H9 (cell line): ENCODE data around the gene HYI. TPM values are rescaled to one million over a fixed set of nuclear protein-coding genes. Genes with fewer than 3 reads are reported as not detected.
"Not testable (repeated sequence)": the region's sequence is repeated elsewhere in the genome, so short reads cannot be mapped to it uniquely, and the experiment has no call there.

ENCODE experiments used
- DNase-seq: peaks from one replicate; pipeline ENCODE4 v3.0.0-alpha.2; 2017
- H2AFZ ChIP-seq: one replicate; pipeline ENCODE4 v1.6.1; 2013; ENCODE audit warnings: mild to moderate bottlenecking, low read length, control low read depth, moderate library complexity
- H2AK5ac ChIP-seq: 2 replicates; pipeline ENCODE4 v1.6.1; 2013; ENCODE audit warnings: low read length, control low read depth, mixed read lengths; ENCODE audit not compliant: insufficient read length
- H2BK120ac ChIP-seq: one replicate; pipeline ENCODE4 v1.6.1; 2013; ENCODE audit warnings: low read depth, mild to moderate bottlenecking, low read length, control low read depth, inconsistent platforms; ENCODE audit not compliant: poor library complexity, severe bottlenecking
- H2BK12ac ChIP-seq: 2 replicates; pipeline ENCODE4 v1.6.1; 2013; ENCODE audit warnings: low read length, control low read depth, mixed read lengths, low read depth; ENCODE audit not compliant: insufficient read length
- H2BK15ac ChIP-seq: 2 replicates; pipeline ENCODE4 v1.6.1; 2013; ENCODE audit warnings: low read depth, low read length, control low read depth
- H2BK20ac ChIP-seq: one replicate; pipeline ENCODE4 v1.6.1; 2013; ENCODE audit warnings: low read depth, mild to moderate bottlenecking, low read length, control low read depth, inconsistent platforms; ENCODE audit not compliant: poor library complexity, severe bottlenecking
- H2BK5ac ChIP-seq: 2 replicates; pipeline ENCODE4 v1.6.1; 2013; ENCODE audit warnings: low read length, control low read depth, mixed read lengths; ENCODE audit not compliant: insufficient read length
- H3K14ac ChIP-seq: 2 replicates; pipeline ENCODE4 v1.6.1; 2013; ENCODE audit warnings: low read length, control low read depth; ENCODE audit not compliant: insufficient read depth
- H3K18ac ChIP-seq: 2 replicates; pipeline ENCODE4 v1.6.1; 2013; ENCODE audit warnings: low read depth, mild to moderate bottlenecking, mixed read lengths, low read length, control low read depth; ENCODE audit not compliant: insufficient read length
- H3K23ac ChIP-seq: 2 replicates; pipeline ENCODE4 v1.6.1; 2013; ENCODE audit warnings: low read length, control low read depth, mixed read lengths, low read depth; ENCODE audit not compliant: insufficient read length
- H3K23me2 ChIP-seq: 2 replicates; pipeline ENCODE4 v1.6.1; 2013; ENCODE audit warnings: low read depth, mild to moderate bottlenecking, mixed read lengths, low read length, control low read depth; ENCODE audit not compliant: insufficient read length, poor library complexity, severe bottlenecking
- H3K27ac ChIP-seq: 2 replicates; pipeline ENCODE4 v1.5.1; 2013; ENCODE audit warnings: low read length, control low read depth, mixed read lengths, low read depth; ENCODE audit not compliant: insufficient read length
- H3K27me3 ChIP-seq: 2 replicates; pipeline ENCODE4 v1.6.1; 2013; ENCODE audit warnings: low read length, control low read depth, inconsistent platforms; ENCODE audit not compliant: insufficient read depth
- H3K4ac ChIP-seq: 2 replicates; pipeline ENCODE4 v1.6.1; 2013; ENCODE audit warnings: low read depth, mild to moderate bottlenecking, control low read depth, inconsistent platforms, low read length, moderate library complexity
- H3K4me1 ChIP-seq: 2 replicates; pipeline ENCODE4 v1.6.1; 2013; ENCODE audit warnings: low read length, control low read depth, inconsistent platforms; ENCODE audit not compliant: insufficient read depth
- H3K4me2 ChIP-seq: 2 replicates; pipeline ENCODE4 v1.6.1; 2013; ENCODE audit warnings: low read length, control low read depth, mixed read lengths; ENCODE audit not compliant: insufficient read length, insufficient read depth
- H3K56ac ChIP-seq: 2 replicates; pipeline ENCODE4 v1.6.1; 2013; ENCODE audit warnings: low read depth, mild to moderate bottlenecking, mixed read lengths, low read length, control low read depth; ENCODE audit not compliant: insufficient read length
- H3K79me1 ChIP-seq: 2 replicates; pipeline ENCODE4 v1.6.1; 2013; ENCODE audit warnings: low read depth, mild to moderate bottlenecking, moderate library complexity, low read length, control low read depth, inconsistent platforms; ENCODE audit not compliant: insufficient read depth, poor library complexity, severe bottlenecking
- H3K79me2 ChIP-seq: 2 replicates; pipeline ENCODE4 v1.6.1; 2013; ENCODE audit warnings: low read length, control low read depth, inconsistent platforms; ENCODE audit not compliant: insufficient read depth
- H3K9ac ChIP-seq: 2 replicates; pipeline ENCODE4 v1.6.1; 2013; ENCODE audit warnings: low read length, control low read depth, mixed read lengths; ENCODE audit not compliant: insufficient read length; ENCODE audit errors: extremely low read depth
- H3K9me3 ChIP-seq: one replicate; pipeline ENCODE4 v1.6.1; 2013; ENCODE audit warnings: low read depth, low read length, inconsistent platforms; ENCODE audit not compliant: control insufficient read depth
- H3T11ph ChIP-seq: one replicate; pipeline ENCODE4 v1.6.1; 2013; ENCODE audit warnings: mild to moderate bottlenecking, low read length, control low read depth, inconsistent platforms
- H4K20me1 ChIP-seq: one replicate; pipeline ENCODE4 v1.6.1; 2013; ENCODE audit not compliant: control insufficient read depth, insufficient read length, insufficient read depth
- H4K5ac ChIP-seq: 2 replicates; pipeline ENCODE4 v1.6.1; 2013; ENCODE audit warnings: low read depth, mild to moderate bottlenecking, mixed read lengths, low read length, control low read depth; ENCODE audit not compliant: insufficient read length
- H4K8ac ChIP-seq: replicated peaks from 2 replicates; pipeline ENCODE4 v1.6.1; 2013; ENCODE audit warnings: low read length, control low read depth, mixed read lengths, low read depth; ENCODE audit not compliant: insufficient read length
- H4K91ac ChIP-seq: 2 replicates; pipeline ENCODE4 v1.6.1; 2013; ENCODE audit warnings: low read depth, mild to moderate bottlenecking, moderate library complexity, mixed read lengths, low read length, control low read depth; ENCODE audit not compliant: insufficient read length
- H3K27ac Mint-ChIP-seq, 3 experiments: 2 replicates in 2 of 3; 3 replicates in 1 of 3; pipeline ENCODE4 v1.8.0; 2020 to 2021; ENCODE audit warnings: mixed read lengths in 3 of 3, mild to moderate bottlenecking in 1 of 3, moderate library complexity in 1 of 3
- H3K27me3 Mint-ChIP-seq: 2 replicates; pipeline ENCODE4 v1.8.0; 2021; ENCODE audit warnings: low read depth, mild to moderate bottlenecking, moderate library complexity, mixed read lengths
- H3K36me3 Mint-ChIP-seq, 3 experiments: 2 replicates in 2 of 3; 3 replicates in 1 of 3; pipeline ENCODE4 v1.8.0; 2020 to 2021; ENCODE audit warnings: low read depth in 3 of 3, mixed read lengths in 3 of 3; ENCODE audit not compliant: insufficient read depth in 1 of 3
- H3K4me1 Mint-ChIP-seq, 2 experiments: 2 replicates each; pipeline ENCODE4 v1.8.0; 2020; ENCODE audit warnings: mixed read lengths in 2 of 2
- H3K4me3 Mint-ChIP-seq, 2 experiments: 2 replicates in 1 of 2; 3 replicates in 1 of 2; pipeline ENCODE4 v1.8.0; 2020 to 2021; ENCODE audit warnings: mild to moderate bottlenecking in 2 of 2, mixed read lengths in 2 of 2, moderate library complexity in 1 of 2
- H3K9me3 Mint-ChIP-seq, 2 experiments: 2 replicates in 1 of 2; 3 replicates in 1 of 2; pipeline ENCODE4 v1.8.0; 2020; ENCODE audit warnings: mild to moderate bottlenecking in 2 of 2, mixed read lengths in 2 of 2, moderate library complexity in 1 of 2
- CTCF ChIP-seq: fragments of 200-600 bp; sonication (generic); conservative IDR thresholded peaks from 3 replicates; pipeline ENCODE4 v1.8.0; 2021; ENCODE audit warnings: antibody characterized with exemption, mild to moderate bottlenecking
- WGBS: extraction: QIAGEN DNeasy Blood & Tissue Kit; methylation state at CpG from one replicate; pipeline ENCODE4 v1.1.7; 2013; ENCODE audit warnings: missing lambda C conversion rate, low lambda C conversion rate, mixed read lengths; ENCODE audit not compliant: insufficient read length; ENCODE audit errors: extremely low coverage; 5-methylcytosine and 5-hydroxymethylcytosine counted together
- total RNA-seq: library from RNA; stranded (reverse); gene quantifications from 2 replicates; pipeline ENCODE4 v1.2.1, GENCODE V29; 2021

Gene HYI
- total RNA-seq, 1 experiment from 2014 or later: 16.1 TPM

DNA sequence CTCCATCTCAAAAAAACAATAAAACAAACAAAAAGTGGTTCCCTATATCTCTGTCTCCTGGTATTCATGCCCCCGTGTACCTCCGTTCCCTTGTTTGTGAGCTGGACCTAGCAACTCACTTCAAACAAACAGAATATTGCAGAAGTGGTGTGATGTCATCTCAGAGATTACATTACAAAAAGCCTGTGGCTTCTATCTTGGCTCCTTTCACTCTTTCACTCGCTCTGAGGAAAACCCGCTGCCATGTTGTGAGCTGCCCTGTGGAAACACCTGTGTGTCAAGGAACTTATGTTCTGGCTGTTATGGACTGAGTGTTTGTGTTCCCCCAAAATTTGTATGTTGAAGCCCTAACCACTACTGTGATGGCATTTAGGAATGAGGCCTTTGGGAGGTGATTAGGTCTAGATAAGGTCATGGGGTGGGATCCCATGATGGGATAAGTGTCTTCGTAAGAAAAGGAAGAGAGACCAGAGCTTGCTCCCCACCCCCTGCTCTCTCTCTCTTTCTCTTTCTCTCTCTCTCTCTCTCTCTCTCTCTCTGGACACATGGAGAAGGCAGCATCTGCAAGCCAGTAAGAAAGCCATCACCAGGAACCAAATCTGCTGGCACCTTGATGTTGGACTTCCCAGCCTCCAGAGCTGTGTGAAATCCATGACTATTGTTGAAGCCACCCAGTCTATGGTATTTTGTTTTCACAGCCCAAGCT lies 7.4 kb upstream of the HYI start:
- Histone ChIP-seq H2BK15ac (no peak overlapping the region), H3K23me2 (no peaks in the 10 kb centered on the region), H3K4me2 (no peak overlapping the region), H3K27ac (no peak overlapping the region), H3K79me2 (no peaks in the 10 kb centered on the region), H4K5ac (no peak overlapping the region), H2AFZ (no peak overlapping the region), H3K9ac (no peak overlapping the region), H3K18ac (no peak overlapping the region), H3K4me1 (no peaks in the 10 kb centered on the region), H3K14ac (no peak overlapping the region), H4K20me1 (no peaks in the 10 kb centered on the region), H2BK120ac (no peak overlapping the region), H2BK5ac (no peak overlapping the region), H3K79me1 (no peaks in the 10 kb centered on the region), H3K27me3 (no peaks in the 10 kb centered on the region), H3K9me3 (no peaks in the 10 kb centered on the region), H3K23ac (no peak overlapping the region), H3K4ac (no peak overlapping the region), H2BK20ac (no peak overlapping the region), H2AK5ac (no peak overlapping the region), H3T11ph (no peak overlapping the region), H2BK12ac (no peak overlapping the region), H4K8ac (no peak overlapping the region), H4K91ac (no peak overlapping the region), H3K56ac (no peak overlapping the region)
- no peak for DNase-seq
- no peak for TF ChIP-seq CTCF
- Mint-ChIP-seq H3K4me1 (no peaks in the 10 kb centered on the region), H3K4me3 (no peak overlapping the region), H3K27ac (no peak overlapping the region), H3K9me3 (peaks cover 0 to 10% of the 10 kb centered on the region in 2 experiments; a peak in 2 of 5 replicates), H3K36me3 (no peaks in the 10 kb centered on the region), H3K27me3 (peaks cover 26% of the 10 kb centered on the region)
- no CpG with 5 or more reads among the region's 5 CpGs for WGBS

DNA sequence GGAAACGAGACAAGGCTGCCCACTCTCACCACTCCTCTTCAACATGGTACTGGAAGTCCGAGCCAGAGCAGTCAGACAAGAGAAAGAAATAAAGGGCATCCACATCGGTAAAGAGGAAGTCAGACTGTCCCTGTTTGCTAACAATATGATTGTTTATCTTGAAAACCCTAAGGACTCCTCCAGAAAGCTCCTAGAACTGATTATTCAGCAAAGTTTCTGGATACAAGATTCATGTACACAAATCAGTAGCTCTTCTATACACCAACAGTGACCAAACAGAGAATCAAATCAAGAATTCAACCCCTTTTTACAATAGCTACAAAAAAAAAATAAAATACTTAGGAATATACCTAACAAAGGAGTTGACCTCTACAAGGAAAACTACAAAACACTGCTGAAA lies 4.6 kb upstream of the HYI start:
- not testable (repeated sequence) for H2BK5ac ChIP-seq, H3K4ac ChIP-seq, H2BK15ac ChIP-seq, H2AFZ ChIP-seq, H3K79me2 ChIP-seq, H3K4me1 ChIP-seq, H2BK120ac ChIP-seq, H3K27me3 ChIP-seq, H3K4me2 ChIP-seq, H3K23ac ChIP-seq, H3K79me1 ChIP-seq, H3T11ph ChIP-seq, H4K91ac ChIP-seq, H3K27ac Mint-ChIP-seq, H4K8ac ChIP-seq, H2AK5ac ChIP-seq, H3K9ac ChIP-seq, H3K27ac ChIP-seq, H3K4me3 Mint-ChIP-seq, H2BK12ac ChIP-seq, H3K23me2 ChIP-seq, H4K5ac ChIP-seq, H3K36me3 Mint-ChIP-seq, H2BK20ac ChIP-seq, DNase-seq, H4K20me1 ChIP-seq, H3K14ac ChIP-seq, H3K18ac ChIP-seq, H3K9me3 ChIP-seq, H3K56ac ChIP-seq
- Mint-ChIP-seq H3K9me3 (peaks cover 0 to 10% of the 10 kb centered on the region in 2 experiments; a peak in 2 of 5 replicates), H3K4me1 (peaks cover 13 to 14% of the 10 kb centered on the region in 2 experiments), H3K27me3 (peaks cover 29% of the 10 kb centered on the region)
- no CpG with 5 or more reads among the region's 3 CpGs for WGBS
